Measurements from ENCODE around the gene GATB.

- TF ChIP-seq POLR2A (IDR thresholded peaks at IDR 0.05; ENCODE audit: low read length) (no peak), GATA1 (IDR thresholded peaks at IDR 0.05; ENCODE audit: low read depth, low read length) (no peak)
Measured at GRCh38 chr4:151690876-151691275, 69.9 kb downstream of the GATB start.
